MM.1S (cell line): ENCODE data around the gene ZXDC.

Source experiments
- EZH2 ChIP-seq: fragments of 300-600 bp; sonication (generic); optimal IDR thresholded peaks from 2 replicates; pipeline ENCODE3; 2017; ENCODE audit warnings: low read depth, mild to moderate bottlenecking, antibody characterized with exemption, low read length, mixed read lengths
- EZH2phosphoT487 ChIP-seq: fragments of 300-600 bp; sonication (generic); IDR thresholded peaks from 2 replicates; pipeline ENCODE4 v1.6.1; 2018; ENCODE audit warnings: antibody characterized with exemption, low read length
- TF ChIP-seq, protein P1 (sequence below): fragments of 300-600 bp; sonication (generic); IDR thresholded peaks from 2 replicates; pipeline ENCODE4 v1.5.1; 2016; ENCODE audit warnings: antibody characterized with exemption, low read length, mixed read lengths

DNA sequence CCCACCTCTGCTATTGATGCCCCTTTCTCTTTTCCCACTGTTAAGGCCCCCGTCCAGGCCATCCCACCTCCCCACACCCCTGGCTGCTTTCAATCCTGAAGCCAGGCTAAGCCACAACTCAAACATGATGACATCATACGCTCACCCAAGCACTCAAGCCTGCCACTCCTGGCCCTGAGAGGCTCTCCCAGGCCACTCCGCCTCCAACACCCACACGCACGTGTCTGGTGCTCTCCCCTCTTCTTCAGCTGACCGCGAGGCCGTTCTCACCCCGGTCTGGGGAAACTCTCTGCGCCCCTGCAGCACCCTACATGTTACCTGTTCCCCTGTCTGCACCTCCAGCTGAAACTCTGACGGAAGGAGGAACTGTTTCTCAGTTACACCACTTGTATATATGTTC is 6.2 kb downstream of the ZXDC start:
- TF ChIP-seq, protein P1, sequence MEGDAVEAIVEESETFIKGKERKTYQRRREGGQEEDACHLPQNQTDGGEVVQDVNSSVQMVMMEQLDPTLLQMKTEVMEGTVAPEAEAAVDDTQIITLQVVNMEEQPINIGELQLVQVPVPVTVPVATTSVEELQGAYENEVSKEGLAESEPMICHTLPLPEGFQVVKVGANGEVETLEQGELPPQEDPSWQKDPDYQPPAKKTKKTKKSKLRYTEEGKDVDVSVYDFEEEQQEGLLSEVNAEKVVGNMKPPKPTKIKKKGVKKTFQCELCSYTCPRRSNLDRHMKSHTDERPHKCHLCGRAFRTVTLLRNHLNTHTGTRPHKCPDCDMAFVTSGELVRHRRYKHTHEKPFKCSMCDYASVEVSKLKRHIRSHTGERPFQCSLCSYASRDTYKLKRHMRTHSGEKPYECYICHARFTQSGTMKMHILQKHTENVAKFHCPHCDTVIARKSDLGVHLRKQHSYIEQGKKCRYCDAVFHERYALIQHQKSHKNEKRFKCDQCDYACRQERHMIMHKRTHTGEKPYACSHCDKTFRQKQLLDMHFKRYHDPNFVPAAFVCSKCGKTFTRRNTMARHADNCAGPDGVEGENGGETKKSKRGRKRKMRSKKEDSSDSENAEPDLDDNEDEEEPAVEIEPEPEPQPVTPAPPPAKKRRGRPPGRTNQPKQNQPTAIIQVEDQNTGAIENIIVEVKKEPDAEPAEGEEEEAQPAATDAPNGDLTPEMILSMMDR = no peak
- TF ChIP-seq EZH2phosphoT487 = no peak
- no peak for TF ChIP-seq EZH2
